Activated CD8-positive, alpha-beta T cell treated with anti-CD3 and anti-CD28 coated beads for 36 hours (primary cell): ENCODE data around the gene IL17F. TPM values are rescaled to one million over a fixed set of nuclear protein-coding genes. Genes with fewer than 3 reads are reported as not detected.

Experiments
- ATAC-seq: fragments of 200-7000 bp; cut with Tn5 transposase; one replicate; pipeline ENCODE4 v1.10.0; 2021; ENCODE audit warnings: mild to moderate bottlenecking, moderate library complexity
- CTCF ChIA-PET: fragments of 350-600 bp; sonication (Branson Sonifier 250); formaldehyde crosslinking; loops from one replicate; lab custom pipeline; 2021; ENCODE audit warnings: antibody characterized with exemption; lab: Charles Lee
- POLR2A ChIA-PET: fragments of 350-600 bp; sonication (Branson Sonifier 250); formaldehyde crosslinking; loops from one replicate; lab custom pipeline; 2021; ENCODE audit warnings: antibody characterized with exemption; lab: Charles Lee
- DNase-seq: peaks from one replicate; pipeline ENCODE4 v3.0.0-alpha.2; 2020
- H3K27ac Mint-ChIP-seq: one replicate; pipeline ENCODE4 v1.8.0; 2021; ENCODE audit warnings: mild to moderate bottlenecking, mixed read lengths
- H3K27me3 Mint-ChIP-seq: one replicate; pipeline ENCODE4 v1.8.0; 2021; ENCODE audit warnings: mixed read lengths
- H3K36me3 Mint-ChIP-seq: one replicate; pipeline ENCODE4 v1.8.0; 2021; ENCODE audit warnings: low read depth, mixed read lengths
- H3K4me1 Mint-ChIP-seq: one replicate; pipeline ENCODE4 v1.8.0; 2021; ENCODE audit warnings: low read depth, mixed read lengths
- H3K4me3 Mint-ChIP-seq: one replicate; pipeline ENCODE4 v1.8.0; 2021; ENCODE audit warnings: mild to moderate bottlenecking, moderate library complexity, mixed read lengths
- H3K9me3 Mint-ChIP-seq: one replicate; pipeline ENCODE4 v1.8.0; 2021; ENCODE audit warnings: mixed read lengths
- intact Hi-C: fragments of 100-400 bp; cut with micrococcal nuclease; formaldehyde crosslinking; loops from one replicate; pipeline ENCODE4 v1.10.0; 2022
- total RNA-seq, 2 experiments: library from RNA; stranded (reverse); gene quantifications; one replicate each; pipeline ENCODE4 v1.2.3, GENCODE V29; 2021
- TF ChIP-seq, protein P1 (sequence below): fragments of 200-600 bp; IDR thresholded peaks from one replicate; pipeline ENCODE4 v1.8.0; 2022; ENCODE audit warnings: antibody characterized with exemption, mild to moderate bottlenecking

IL17F gene
- total RNA-seq, 2 experiments from 2014 or later, result 0.76 to 0.86 TPM

DNA sequence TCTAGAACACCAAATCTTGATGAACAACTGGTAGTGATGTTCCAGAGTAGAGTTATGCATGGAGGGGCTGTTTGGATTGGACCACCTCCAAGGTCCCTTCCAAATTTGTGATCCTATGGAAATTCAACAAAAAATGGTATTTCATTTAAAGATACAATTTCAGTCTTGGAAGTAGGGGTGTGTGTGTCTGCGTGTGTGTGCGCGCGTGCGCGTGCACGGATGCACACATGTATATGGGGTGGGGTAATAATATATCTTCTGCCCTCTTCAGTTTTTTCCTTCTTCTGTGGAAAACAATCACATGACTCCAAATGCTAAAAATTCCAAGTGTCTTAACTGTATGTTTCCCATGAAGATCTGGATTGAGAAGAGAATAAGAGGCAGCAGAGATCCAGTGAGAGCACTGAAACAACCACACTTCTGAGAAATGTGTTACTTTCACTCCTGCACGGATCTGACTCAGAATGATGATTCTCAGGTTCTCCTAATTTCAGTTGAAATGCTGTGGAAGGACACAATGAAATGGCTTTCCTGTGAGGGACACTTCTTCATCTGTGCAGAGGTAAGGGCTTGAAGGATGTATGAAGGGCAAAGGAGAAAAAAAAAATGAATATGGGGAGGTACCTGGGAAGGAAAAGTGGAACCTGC, 10.6 kb upstream of the IL17F start:
- no peaks in the 10 kb centered on the region for H3K9me3 Mint-ChIP-seq
- no peaks in the 10 kb centered on the region for H3K36me3 Mint-ChIP-seq
- intact Hi-C loops, result no loop called here
- DNase-seq (no peak), ATAC-seq (peak; percentile 77)
- no peak overlapping the region for H3K4me3 Mint-ChIP-seq
- TF ChIP-seq, protein P1, sequence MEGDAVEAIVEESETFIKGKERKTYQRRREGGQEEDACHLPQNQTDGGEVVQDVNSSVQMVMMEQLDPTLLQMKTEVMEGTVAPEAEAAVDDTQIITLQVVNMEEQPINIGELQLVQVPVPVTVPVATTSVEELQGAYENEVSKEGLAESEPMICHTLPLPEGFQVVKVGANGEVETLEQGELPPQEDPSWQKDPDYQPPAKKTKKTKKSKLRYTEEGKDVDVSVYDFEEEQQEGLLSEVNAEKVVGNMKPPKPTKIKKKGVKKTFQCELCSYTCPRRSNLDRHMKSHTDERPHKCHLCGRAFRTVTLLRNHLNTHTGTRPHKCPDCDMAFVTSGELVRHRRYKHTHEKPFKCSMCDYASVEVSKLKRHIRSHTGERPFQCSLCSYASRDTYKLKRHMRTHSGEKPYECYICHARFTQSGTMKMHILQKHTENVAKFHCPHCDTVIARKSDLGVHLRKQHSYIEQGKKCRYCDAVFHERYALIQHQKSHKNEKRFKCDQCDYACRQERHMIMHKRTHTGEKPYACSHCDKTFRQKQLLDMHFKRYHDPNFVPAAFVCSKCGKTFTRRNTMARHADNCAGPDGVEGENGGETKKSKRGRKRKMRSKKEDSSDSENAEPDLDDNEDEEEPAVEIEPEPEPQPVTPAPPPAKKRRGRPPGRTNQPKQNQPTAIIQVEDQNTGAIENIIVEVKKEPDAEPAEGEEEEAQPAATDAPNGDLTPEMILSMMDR, result no peak
- POLR2A ChIA-PET, result interaction anchor here (0.7 to 1.5 kb wide), 2 partner anchors 23 to 25 kb away, joined by 3 read pairs; no protein-coding TSS in a partner anchor
- peak overlapping the region; percentile 4 for H3K27ac Mint-ChIP-seq
- CTCF ChIA-PET, result interaction anchor here (0.6 to 4.0 kb wide), 5 partner anchors 9 to 143 kb away, joined by 3 to 33 read pairs (median 13); no protein-coding TSS in a partner anchor
- peaks cover 18% of the 10 kb centered on the region for H3K27me3 Mint-ChIP-seq
- H3K4me1 Mint-ChIP-seq, result peaks cover 40% of the 10 kb centered on the region

DNA sequence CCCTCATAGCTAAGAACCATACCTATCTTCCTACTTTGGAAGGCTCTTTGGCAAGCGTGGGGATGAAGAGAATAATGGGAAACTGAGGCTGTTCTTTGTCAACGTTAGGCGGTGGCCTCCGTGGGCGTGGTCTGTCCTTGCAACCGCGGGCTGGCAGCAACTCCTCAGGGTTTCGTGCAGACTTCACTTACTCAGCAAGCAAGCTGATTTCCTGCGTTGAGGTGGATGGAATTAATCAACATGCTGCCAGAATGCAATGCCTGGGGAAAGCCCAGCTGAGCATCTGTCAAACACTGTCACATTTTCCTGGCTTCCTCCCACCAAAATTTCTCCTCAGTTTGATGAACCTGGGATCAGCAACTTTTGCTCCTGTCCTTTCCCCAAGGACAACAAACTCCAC, 9.2 kb upstream of the IL17F start:
- ATAC-seq (no peak), DNase-seq (peak; percentile 54)
- TF ChIP-seq, protein P1, result no peak
- Mint-ChIP-seq H3K9me3 (no peaks in the 10 kb centered on the region), H3K27ac (no peak overlapping the region), H3K4me1 (peaks cover 40% of the 10 kb centered on the region), H3K4me3 (no peak overlapping the region), H3K36me3 (no peaks in the 10 kb centered on the region), H3K27me3 (peaks cover 27% of the 10 kb centered on the region)
- ChIA-PET CTCF (interaction anchor here (1.5 to 4.0 kb wide), 3 partner anchors 10 to 90 kb away, joined by 5 to 33 read pairs (median 15); no protein-coding TSS in a partner anchor), POLR2A (interaction anchor here (0.6 to 1.2 kb wide), 2 partner anchors 10 to 401 kb away, joined by 3 to 5 read pairs; no protein-coding TSS in a partner anchor)
- intact Hi-C loops, result no loop called here

DNA sequence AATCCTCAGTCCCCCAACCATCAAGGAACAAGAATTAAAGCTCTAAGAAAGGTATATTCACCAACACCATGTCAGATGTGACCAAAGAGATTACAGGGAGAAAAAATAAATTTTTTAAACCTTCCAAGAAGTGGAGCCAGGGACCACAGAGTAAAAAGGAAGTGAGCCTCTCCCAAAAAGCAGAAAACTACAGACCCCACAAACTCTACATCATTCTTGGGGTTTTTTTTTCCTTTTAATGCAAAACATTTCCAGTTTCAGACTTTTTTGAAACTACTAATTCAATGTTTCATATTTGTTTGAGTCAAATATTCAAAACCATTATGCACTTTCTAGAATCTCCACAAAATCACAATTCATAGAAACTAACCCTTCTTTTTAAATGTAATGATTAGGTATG, 6.8 kb upstream of the IL17F start:
- TF ChIP-seq, protein P1, result no peak
- Mint-ChIP-seq H3K27ac (no peak overlapping the region), H3K27me3 (peaks cover 34% of the 10 kb centered on the region), H3K4me3 (no peak overlapping the region), H3K9me3 (no peaks in the 10 kb centered on the region), H3K4me1 (peaks cover 40% of the 10 kb centered on the region), H3K36me3 (no peaks in the 10 kb centered on the region)
- no peak for DNase-seq
- CTCF ChIA-PET, result interaction anchor here (0.9 to 2.7 kb wide), 7 partner anchors 9 to 93 kb away, joined by 3 to 9 read pairs (median 4); no protein-coding TSS in a partner anchor
- intact Hi-C loops, result no loop called here
- ATAC-seq, result peak; percentile 15
- POLR2A ChIA-PET, result interaction anchor here (0.6 to 1.0 kb wide), 2 partner anchors 23 to 29 kb away, joined by 3 read pairs; no protein-coding TSS in a partner anchor

DNA sequence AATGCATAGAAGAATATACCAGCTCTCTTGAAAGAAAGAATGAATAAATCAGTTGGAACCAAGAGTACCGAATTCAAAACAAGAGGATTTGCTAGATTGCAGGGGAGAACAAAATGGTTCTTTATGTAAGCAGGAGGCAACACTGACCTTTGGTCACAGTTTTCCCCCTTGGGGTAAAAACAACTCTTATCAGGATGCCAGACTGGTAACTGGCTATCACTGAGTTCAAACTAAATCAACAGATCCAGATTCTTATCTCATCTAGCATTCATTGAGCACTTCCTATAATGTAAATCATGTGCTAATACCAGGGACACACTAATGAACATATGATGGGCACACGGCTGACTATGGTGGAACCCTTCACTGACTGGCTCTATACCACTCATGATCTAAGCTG, 4.8 kb upstream of the IL17F start:
- no peak for ATAC-seq
- Mint-ChIP-seq H3K36me3 (no peaks in the 10 kb centered on the region), H3K27ac (no peak overlapping the region), H3K9me3 (no peaks in the 10 kb centered on the region), H3K27me3 (peaks cover 30% of the 10 kb centered on the region), H3K4me1 (peaks cover 23% of the 10 kb centered on the region), H3K4me3 (no peak overlapping the region)
- DNase-seq, result no peak
- intact Hi-C loops, result no loop called here
- ChIA-PET POLR2A (interaction anchor here (1.5 kb wide), 1 partner anchor 19 kb away, joined by 3 read pairs; no protein-coding TSS in a partner anchor), CTCF (interaction anchor here (1.4 to 2.7 kb wide), 3 partner anchors 9 to 86 kb away, joined by 4 to 9 read pairs (median 6); no protein-coding TSS in a partner anchor)
- TF ChIP-seq, protein P1, result no peak

DNA sequence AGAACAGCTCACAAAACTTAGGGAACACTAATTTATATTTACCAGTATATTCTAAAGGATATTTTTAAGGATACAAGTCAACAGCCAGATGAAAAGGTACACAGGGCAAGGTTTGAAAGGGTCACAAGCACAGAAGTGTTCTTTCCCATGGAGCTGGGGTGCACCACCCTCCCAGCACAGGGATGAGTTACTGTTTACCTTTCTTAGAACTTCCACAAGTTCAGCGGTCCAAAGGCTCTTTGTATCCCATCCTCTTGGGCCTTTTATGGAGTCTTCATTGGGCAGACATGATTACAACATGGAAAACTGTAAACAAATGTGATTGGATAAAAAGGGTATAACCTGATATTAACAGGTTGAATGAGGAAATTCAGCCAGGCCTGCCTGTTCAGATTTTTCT, 1.1 kb upstream of the IL17F start:
- no peaks in the 10 kb centered on the region for H3K9me3 Mint-ChIP-seq
- CTCF ChIA-PET, result interaction anchor here (0.9 to 1.6 kb wide), 3 partner anchors 18 to 82 kb away, joined by 3 to 7 read pairs (median 3); no protein-coding TSS in a partner anchor
- no peaks in the 10 kb centered on the region for H3K36me3 Mint-ChIP-seq
- peaks cover 19% of the 10 kb centered on the region for H3K27me3 Mint-ChIP-seq
- ATAC-seq, result no peak
- no peak overlapping the region for H3K4me3 Mint-ChIP-seq
- H3K4me1 Mint-ChIP-seq, result peaks cover 3% of the 10 kb centered on the region
- intact Hi-C loops, result no loop called here
- no peak overlapping the region for H3K27ac Mint-ChIP-seq
- DNase-seq, result no peak
- POLR2A ChIA-PET, result no interaction called here
- TF ChIP-seq, protein P1, result no peak
